ENCODE results near the gene NIM1K. TPM values are rescaled to one million over a fixed set of nuclear protein-coding genes. Genes with fewer than 3 reads are reported as not detected.

Gene NIM1K
- total and polyA plus RNA-seq, 2 of the 13 experiments (the other 11 are each of a cell fraction or from before 2014, with no cell fraction given), result 0.04 TPM; not detected in 1

- ChIA-PET POLR2A (interaction anchor here (1.9 kb wide), 1 partner anchor 31 kb away, joined by 4 read pairs; the partner anchor contains the start of gene HMGCS1), CTCF (ENCODE audit: low intra/inter-chr PET ratio, low total read pairs) (no interaction called here)
- H4K20me1 ChIP-seq (ENCODE audit: insufficient read depth, low read length), result 0 out of 2 replicates have a peak, but pooled peaks cover 4% of the 10 kb centered on the region
- no peak overlapping the region for H3K9ac ChIP-seq (ENCODE audit: insufficient read depth, low read depth, low read length)
- no peak for FAIRE-seq
- ATAC-seq, result peak; percentile 16
- TF ChIP-seq POGZ (CRISPR knock-in tag; IDR thresholded peaks at IDR 0.05), result no peak
- TF ChIP-seq IKZF4 (CRISPR knock-in tag; IDR thresholded peaks at IDR 0.05; ENCODE audit: borderline replicate concordance, low read depth, not compliant biosample characterization), result no peak
- TF ChIP-seq HOXA7 (CRISPR knock-in tag; IDR thresholded peaks at IDR 0.05), result no peak
- no peak for TF ChIP-seq ZNF136 (CRISPR knock-in tag; IDR thresholded peaks at IDR 0.05; ENCODE audit: low read depth)
- no peak for TF ChIP-seq TRIM24 (CRISPR knock-in tag; IDR thresholded peaks at IDR 0.05)
- no peak for TF ChIP-seq SMAD9 (CRISPR knock-in tag; IDR thresholded peaks at IDR 0.05)
- TF ChIP-seq, protein P1, sequence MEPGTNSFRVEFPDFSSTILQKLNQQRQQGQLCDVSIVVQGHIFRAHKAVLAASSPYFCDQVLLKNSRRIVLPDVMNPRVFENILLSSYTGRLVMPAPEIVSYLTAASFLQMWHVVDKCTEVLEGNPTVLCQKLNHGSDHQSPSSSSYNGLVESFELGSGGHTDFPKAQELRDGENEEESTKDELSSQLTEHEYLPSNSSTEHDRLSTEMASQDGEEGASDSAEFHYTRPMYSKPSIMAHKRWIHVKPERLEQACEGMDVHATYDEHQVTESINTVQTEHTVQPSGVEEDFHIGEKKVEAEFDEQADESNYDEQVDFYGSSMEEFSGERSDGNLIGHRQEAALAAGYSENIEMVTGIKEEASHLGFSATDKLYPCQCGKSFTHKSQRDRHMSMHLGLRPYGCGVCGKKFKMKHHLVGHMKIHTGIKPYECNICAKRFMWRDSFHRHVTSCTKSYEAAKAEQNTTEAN (CRISPR knock-in tag; conservative IDR thresholded peaks at IDR 0.05), result no peak
- no peak overlapping the region for H3K4me3 ChIP-seq (replicated peaks in 1 of 3; ENCODE audit: insufficient read depth in 1 of 3, low read depth in 2 of 3, low read length in 3 of 3)
- 57% methylated on average over 7 of the region's 7 CpGs for WGBS (ENCODE audit: low lambda C conversion rate)
- no peak for DNase-seq (ENCODE audit: low spot score)
- no TSS peak for BruUV-seq (replicated peaks)
- no peak overlapping the region for H3K27ac ChIP-seq (ENCODE audit: extremely low read length, insufficient read depth, low read length)
- no peaks in the 10 kb centered on the region for H3K4me1 ChIP-seq (ENCODE audit: insufficient read depth, low read length)
- in situ Hi-C loops (cut with HindIII; ENCODE audit: extremely low pct_ligation_motif_present, low pct_unique_long_range_greater_than_20kb), result no loop called here
- H3K9me3 ChIP-seq (ENCODE audit: low read length), result no peaks in the 10 kb centered on the region
- H3K4me2 ChIP-seq (ENCODE audit: low read depth, low read length), result no peak overlapping the region
- 0 out of 5 replicates have a peak, but pooled peaks cover 2 to 3% of the 10 kb centered on the region in 2 experiments for H3K27me3 ChIP-seq (ENCODE audit: control insufficient read depth in 1 of 2, insufficient read depth in 2 of 2, low read length in 2 of 2)
- intact Hi-C loops (cut with micrococcal nuclease; ENCODE audit: unreplicated experiment), result no loop called here
- H2AFZ ChIP-seq (ENCODE audit: low read length), result no peak overlapping the region
- H3K79me2 ChIP-seq (ENCODE audit: insufficient read depth, low read length), result no peaks in the 10 kb centered on the region
- no peaks in the 10 kb centered on the region; a peak in 2 of 5 replicates for H3K36me3 ChIP-seq (replicated peaks in 1 of 2; ENCODE audit: control insufficient read depth in 1 of 2, insufficient read depth in 2 of 2, low read length in 2 of 2)
Observed at GRCh38 chr5:43281840-43282658, 90.0 kb downstream of the NIM1K start.
